IMR-90 (cell line): Measurements from ENCODE around the gene CCSER1. TPM values are rescaled to one million over a fixed set of nuclear protein-coding genes. Genes with fewer than 3 reads are reported as not detected.

Source experiments
- ATAC-seq: fragments of 200-7000 bp; cut with Tn5 transposase; 2 replicates; pipeline ENCODE4 v1.9.1; 2020; ENCODE audit warnings: low read depth, mild to moderate bottlenecking, moderate library complexity
- BruUV-seq: library from RNA; stranded (reverse); fragments of 400-500 nt; replicated peaks from 2 replicates; lab custom pipeline; 2021; lab: Mats Ljungman, UMichigan
- CTCF ChIA-PET: fragments of 300-600 bp; formaldehyde crosslinking; extraction: SDS; loops from one replicate; lab custom pipeline; 2021; ENCODE audit warnings: antibody characterized with exemption; lab: Yijun Ruan, JAX
- POLR2A ChIA-PET: fragments of 300-600 bp; sonication (Branson Sonifier 250); formaldehyde crosslinking; loops from one replicate; lab custom pipeline; 2022; ENCODE audit warnings: antibody characterized with exemption; ENCODE audit not compliant: unreplicated experiment; lab: Charles Lee
- DNase-seq: peaks from one replicate; pipeline ENCODE4 v3.0.0; 2013
- H2AFZ ChIP-seq: replicated peaks from 2 replicates; pipeline ENCODE3; 2013; ENCODE audit warnings: low read length, mild to moderate bottlenecking; ENCODE audit not compliant: poor library complexity
- H2AK5ac ChIP-seq: 2 replicates; pipeline ENCODE4 v1.6.1; 2013; ENCODE audit warnings: low read depth, low read length, inconsistent platforms
- H2AK9ac ChIP-seq: replicated peaks from 2 replicates; pipeline ENCODE3; 2013; ENCODE audit warnings: mild to moderate bottlenecking, low read depth, low read length, moderate library complexity; ENCODE audit not compliant: poor library complexity
- H2BK120ac ChIP-seq: 2 replicates; pipeline ENCODE4 v1.6.1; 2013; ENCODE audit warnings: low read depth, low read length, inconsistent platforms
- H2BK15ac ChIP-seq: 3 replicates; pipeline ENCODE4 v1.6.1; 2013; ENCODE audit warnings: low read depth, low read length, inconsistent platforms
- H2BK20ac ChIP-seq: 2 replicates; pipeline ENCODE4 v1.6.1; 2013; ENCODE audit warnings: low read depth, mild to moderate bottlenecking, inconsistent platforms, low read length, moderate library complexity
- H2BK5ac ChIP-seq: 2 replicates; pipeline ENCODE4 v1.6.1; 2013; ENCODE audit warnings: mild to moderate bottlenecking, low read depth, low read length, inconsistent platforms; ENCODE audit not compliant: poor library complexity, severe bottlenecking
- H3K14ac ChIP-seq: replicated peaks from 2 replicates; pipeline ENCODE4 v1.6.1; 2013; ENCODE audit warnings: low read depth, low read length, inconsistent platforms
- H3K18ac ChIP-seq: 2 replicates; pipeline ENCODE4 v1.6.1; 2013; ENCODE audit warnings: low read depth, low read length, control low read depth
- H3K23ac ChIP-seq: 2 replicates; pipeline ENCODE4 v1.6.1; 2013; ENCODE audit warnings: low read depth, low read length, inconsistent platforms
- H3K27ac ChIP-seq: 2 replicates; pipeline ENCODE4 v1.5.1; 2013; ENCODE audit warnings: mild to moderate bottlenecking, control low read depth, low read length; ENCODE audit not compliant: insufficient read depth
- H3K27me3 ChIP-seq: 2 replicates; pipeline ENCODE4 v1.6.1; 2013; ENCODE audit warnings: low read length; ENCODE audit not compliant: control insufficient read depth, insufficient read depth
- H3K36me3 ChIP-seq: 2 replicates; pipeline ENCODE4 v1.6.1; 2013; ENCODE audit warnings: low read length, mixed read lengths; ENCODE audit not compliant: control insufficient read depth, insufficient read depth
- H3K4ac ChIP-seq: 2 replicates; pipeline ENCODE4 v1.6.1; 2013; ENCODE audit warnings: low read depth, low read length, inconsistent platforms
- H3K4me1 ChIP-seq: 2 replicates; pipeline ENCODE4 v1.6.1; 2013; ENCODE audit warnings: low read length, mixed read lengths; ENCODE audit not compliant: control insufficient read depth, insufficient read depth
- H3K4me2 ChIP-seq: 2 replicates; pipeline ENCODE4 v1.6.1; 2013; ENCODE audit warnings: low read depth, mild to moderate bottlenecking, control low read depth, low read length, moderate library complexity
- H3K4me3 ChIP-seq: 2 replicates; pipeline ENCODE4 v1.5.1; 2013; ENCODE audit warnings: low read depth, mild to moderate bottlenecking, control low read depth, low read length, moderate library complexity; ENCODE audit not compliant: insufficient read depth
- H3K56ac ChIP-seq: 2 replicates; pipeline ENCODE4 v1.6.1; 2013; ENCODE audit warnings: low read length, inconsistent platforms; ENCODE audit not compliant: insufficient read depth; ENCODE audit errors: extremely low read depth
- H3K79me1 ChIP-seq, 2 experiments: 2 replicates each; pipeline ENCODE4 v1.6.1; 2013; ENCODE audit warnings: low read length in 2 of 2, inconsistent platforms in 1 of 2, low read depth in 1 of 2
- H3K9ac ChIP-seq: 2 replicates; pipeline ENCODE4 v1.6.1; 2013; ENCODE audit warnings: low read depth, low read length, control low read depth
- H3K9me1 ChIP-seq: 2 replicates; pipeline ENCODE4 v1.6.1; 2013; ENCODE audit warnings: low read length, inconsistent platforms; ENCODE audit not compliant: insufficient read depth
- H3K9me3 ChIP-seq: 2 replicates; pipeline ENCODE4 v1.6.1; 2013; ENCODE audit warnings: low read length; ENCODE audit not compliant: control insufficient read depth, insufficient read depth
- H4K20me1 ChIP-seq: 2 replicates; pipeline ENCODE4 v1.6.1; 2013; ENCODE audit warnings: low read length, inconsistent platforms; ENCODE audit not compliant: insufficient read depth
- H4K5ac ChIP-seq: 2 replicates; pipeline ENCODE4 v1.6.1; 2013; ENCODE audit warnings: mild to moderate bottlenecking, low read depth, low read length, control low read depth
- H4K8ac ChIP-seq, 2 experiments: 2 replicates each; pipeline ENCODE4 v1.6.1; 2013; ENCODE audit warnings: low read depth in 2 of 2, low read length in 2 of 2, control low read depth in 1 of 2, inconsistent platforms in 1 of 2
- H4K91ac ChIP-seq: 2 replicates; pipeline ENCODE4 v1.6.1; 2013; ENCODE audit warnings: low read depth, low read length, inconsistent platforms; ENCODE audit not compliant: insufficient read depth
- NFE2L2 ChIP-seq: fragments of 150-350 bp; IDR thresholded peaks from 2 replicates; pipeline ENCODE4 v1.6.1; 2016; ENCODE audit warnings: low read depth, mild to moderate bottlenecking, low read length
- POLR2A ChIP-seq: IDR thresholded peaks from 2 replicates; pipeline ENCODE4 v1.6.1; 2012; ENCODE audit warnings: mild to moderate bottlenecking, low read depth, low read length
- RCOR1 ChIP-seq: IDR thresholded peaks from 2 replicates; pipeline ENCODE4 v1.6.1; 2012; ENCODE audit warnings: mild to moderate bottlenecking, low read length, improper control_type of control experiment; ENCODE audit not compliant: insufficient replicate concordance
- WGBS, 2 experiments: methylation state at CpG; one replicate each; pipeline versions ENCODE4 v1.1.5 to v1.1.7; 2013; ENCODE audit warnings: missing lambda C conversion rate in 2 of 2; ENCODE audit not compliant: insufficient read length in 1 of 2; ENCODE audit errors: extremely low coverage in 2 of 2; 5-methylcytosine and 5-hydroxymethylcytosine counted together
- dilution Hi-C: fragments of 300-500 bp; cut with HindIII; formaldehyde crosslinking; loops from one replicate; pipeline ENCODE4 v1.14.3; 2018; ENCODE audit warnings: low sequenced_read_pairs; ENCODE audit not compliant: unreplicated experiment
- in situ Hi-C: fragments of 300-500 bp; cut with MboI; formaldehyde crosslinking; loops from 3 replicates; pipeline ENCODE4 v1.14.3; 2019; ENCODE audit warnings: low sequenced_read_pairs, inconsistent platforms, mixed read lengths
- intact Hi-C: fragments of 100-400 bp; cut with micrococcal nuclease; formaldehyde crosslinking; loops from 2 replicates; pipeline ENCODE4 v1.10.0; 2022
- polyA plus RNA-seq, 3 experiments: library from polyadenylated mRNA; depleted of rRNA; stranded (reverse); fragments of >200 nt; gene quantifications; 2 replicates each; pipeline ENCODE4 v1.2.3, GENCODE V29; 2012; ENCODE audit warnings: low replicate concordance in 1 of 3
- total RNA-seq: library from RNA; depleted of rRNA; stranded (reverse); fragments of >200 nt; gene quantifications from 2 replicates; pipeline ENCODE4 v1.2.3, GENCODE V29; 2012

The CCSER1 gene
- total and polyA plus RNA-seq, 2 of the 4 experiments (the other 2 are of a cell fraction): not detected

- no peak overlapping the region for H3K9ac ChIP-seq
- ChIA-PET POLR2A (no interaction called here), CTCF (no interaction called here)
- no peak overlapping the region for H2AK5ac ChIP-seq
- no peak overlapping the region for H2AFZ ChIP-seq
- dilution Hi-C loops: no loop called here
- H3K9me1 ChIP-seq: no peaks in the 10 kb centered on the region
- DNase-seq: no peak
- intact Hi-C loops: no loop called here
- no peak overlapping the region for H3K23ac ChIP-seq
- no peak overlapping the region for H4K91ac ChIP-seq
- WGBS, 2 experiments: 31% methylated on average over 3 of the region's 4 CpGs; no CpG with 5 or more reads in 1 of the 2 experiments
- no peaks in the 10 kb centered on the region for H3K9me3 ChIP-seq
- no peak overlapping the region for H2BK20ac ChIP-seq
- no peak overlapping the region for H2BK15ac ChIP-seq
- ATAC-seq: no peak
- no peak overlapping the region for H3K18ac ChIP-seq
- no peak overlapping the region for H2BK120ac ChIP-seq
- H3K79me1 ChIP-seq: no peaks in the 10 kb centered on the region
- H3K4me3 ChIP-seq: no peak overlapping the region
- no peak overlapping the region for H3K4ac ChIP-seq
- H3K27me3 ChIP-seq: no peaks in the 10 kb centered on the region
- no peak overlapping the region for H3K14ac ChIP-seq
- no peak overlapping the region for H2BK5ac ChIP-seq
- H3K4me2 ChIP-seq: no peak overlapping the region
- H3K4me1 ChIP-seq: no peaks in the 10 kb centered on the region
- H3K56ac ChIP-seq: no peak overlapping the region
- no peak overlapping the region for H4K8ac ChIP-seq
- H3K36me3 ChIP-seq: no peaks in the 10 kb centered on the region
- H4K5ac ChIP-seq: no peak overlapping the region
- H4K20me1 ChIP-seq: no peaks in the 10 kb centered on the region
- no peak overlapping the region for H3K27ac ChIP-seq
- TF ChIP-seq NFE2L2: no peak
- TF ChIP-seq RCOR1: no peak
- no peak for TF ChIP-seq POLR2A
- H2AK9ac ChIP-seq: no peak overlapping the region
- in situ Hi-C loops: no loop called here
- no TSS peak for BruUV-seq
These were observed 62.8 kb downstream of the CCSER1 start for GRCh38 chr4:90189946-90190345.
